ENCODE measurements around the gene LRRK1.

The LRRK1 gene

DNA sequence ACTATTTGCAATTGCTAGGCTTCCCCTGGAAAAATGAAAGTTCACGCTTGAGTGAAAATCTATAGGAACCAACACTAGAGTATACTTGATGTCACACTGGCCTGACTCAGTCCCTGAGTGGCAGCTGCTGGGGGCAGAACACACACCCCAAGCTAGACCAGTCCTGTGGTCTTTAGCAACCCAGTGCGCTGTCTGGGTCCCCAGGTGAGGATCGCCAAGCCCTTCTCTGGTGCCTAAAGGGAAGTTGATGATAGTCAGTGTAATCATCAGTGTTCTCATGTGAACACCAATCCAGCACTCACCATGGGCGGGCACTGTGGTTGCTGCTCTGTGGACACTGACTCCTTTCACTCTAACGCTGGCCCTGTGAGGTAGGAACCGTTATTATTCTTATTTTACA is 28.3 kb upstream of the LRRK1 start:
- DNase-seq (ENCODE audit: low spot score) = no peak

DNA sequence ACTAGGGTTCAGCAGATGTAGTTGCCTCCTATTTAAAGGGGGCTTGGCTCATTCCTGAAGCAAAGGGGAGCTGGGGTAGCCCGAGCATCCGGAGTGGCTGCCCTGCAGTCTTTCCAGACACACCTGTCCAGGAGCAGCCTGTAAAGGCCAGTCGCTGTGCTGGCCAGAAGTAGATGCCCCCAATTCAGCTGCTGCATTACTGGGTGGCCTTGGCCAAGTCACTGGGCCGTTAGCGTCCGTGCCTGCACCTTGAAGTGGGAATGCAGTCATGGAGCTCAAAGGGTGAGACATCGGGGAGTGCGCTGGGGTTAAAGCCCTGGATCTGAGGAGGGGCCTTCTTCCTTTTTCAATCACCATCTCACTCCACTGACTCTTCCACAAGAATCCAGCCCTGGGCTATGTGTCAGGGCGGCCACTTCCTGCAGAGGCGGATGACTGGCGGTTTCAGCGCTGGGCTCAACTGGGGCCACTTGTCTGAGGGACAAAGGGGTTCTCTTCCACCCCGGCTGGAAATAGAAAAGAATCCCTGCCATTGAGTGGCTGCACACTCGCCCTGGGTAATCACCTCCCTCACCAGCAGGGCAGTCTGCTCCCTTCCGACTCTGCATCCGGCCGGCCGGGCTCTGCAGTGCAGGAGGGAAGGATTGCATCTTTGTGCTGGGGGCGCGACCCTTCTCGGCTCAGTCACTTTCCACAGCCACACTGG is 27.7 kb upstream of the LRRK1 start:
- no peak for DNase-seq (ENCODE audit: low spot score)

DNA sequence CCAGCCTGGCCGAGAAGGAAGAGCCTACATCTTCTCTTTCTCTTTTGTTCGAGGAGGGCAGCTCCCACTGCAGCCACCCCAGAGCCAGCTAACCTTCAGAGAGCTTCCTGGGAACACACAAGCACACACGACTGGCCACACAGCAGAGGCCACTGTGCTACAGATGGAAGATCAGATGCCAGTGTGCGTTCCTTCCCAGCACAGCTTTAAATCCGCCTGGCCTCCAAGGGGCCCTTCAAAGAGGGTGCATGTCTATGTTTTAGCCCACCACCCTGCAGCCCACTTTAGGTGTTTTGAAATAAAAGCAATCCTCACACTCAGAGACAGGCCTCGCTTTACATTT is 27.2 kb upstream of the LRRK1 start:
- no peak for DNase-seq (ENCODE audit: low spot score)

DNA sequence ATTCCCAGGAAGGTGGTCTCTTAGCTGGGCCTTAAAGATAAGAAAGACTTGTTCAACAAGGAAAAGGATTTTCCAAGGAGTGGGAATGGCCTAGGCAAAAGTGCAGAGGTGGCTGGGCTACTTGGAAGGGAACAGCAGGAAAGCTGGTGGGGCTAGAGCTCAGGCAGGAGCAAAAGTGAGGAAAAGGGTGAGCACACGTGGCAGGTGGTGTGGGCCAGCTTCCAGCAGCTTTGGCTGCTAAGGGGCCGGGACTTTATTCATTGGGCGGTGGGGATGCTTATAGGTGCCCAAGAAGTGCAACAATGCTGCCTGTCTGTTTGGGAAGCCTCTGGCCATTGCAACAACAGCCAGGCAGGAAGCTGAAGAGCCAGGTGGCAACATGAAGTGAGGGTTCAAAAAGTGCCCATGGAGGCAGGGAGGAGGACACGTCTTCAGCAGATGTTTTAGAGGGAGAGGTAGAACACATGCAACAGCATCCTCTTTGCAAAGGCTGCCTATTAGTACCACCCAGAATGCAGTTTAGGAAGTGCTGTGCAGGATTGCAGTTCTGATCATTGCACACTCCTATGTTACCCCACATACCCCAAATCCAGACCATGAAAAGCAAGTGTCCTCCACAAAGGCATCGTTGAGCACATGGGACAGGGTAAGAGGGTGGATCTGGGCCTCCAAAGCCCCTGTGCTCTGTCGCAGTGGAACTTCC is 25.7 kb upstream of the LRRK1 start:
- DNase-seq (ENCODE audit: low spot score) = no peak

DNA sequence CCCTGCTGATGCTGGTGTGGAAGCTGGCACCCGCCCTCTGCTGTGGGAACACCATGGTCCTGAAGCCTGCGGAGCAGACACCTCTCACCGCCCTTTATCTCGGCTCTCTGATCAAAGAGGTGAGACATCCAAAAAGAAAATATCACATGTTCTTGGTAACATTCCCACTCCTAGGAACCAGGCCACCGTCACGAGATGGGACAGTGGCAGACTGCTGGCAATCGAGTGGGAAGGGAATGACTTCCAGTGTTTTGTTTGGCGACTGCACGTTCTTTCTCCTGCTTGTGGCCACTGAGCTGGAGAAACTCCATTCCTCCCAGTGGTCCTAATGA is 25.2 kb upstream of the LRRK1 start:
- no peak for DNase-seq (ENCODE audit: low spot score)

DNA sequence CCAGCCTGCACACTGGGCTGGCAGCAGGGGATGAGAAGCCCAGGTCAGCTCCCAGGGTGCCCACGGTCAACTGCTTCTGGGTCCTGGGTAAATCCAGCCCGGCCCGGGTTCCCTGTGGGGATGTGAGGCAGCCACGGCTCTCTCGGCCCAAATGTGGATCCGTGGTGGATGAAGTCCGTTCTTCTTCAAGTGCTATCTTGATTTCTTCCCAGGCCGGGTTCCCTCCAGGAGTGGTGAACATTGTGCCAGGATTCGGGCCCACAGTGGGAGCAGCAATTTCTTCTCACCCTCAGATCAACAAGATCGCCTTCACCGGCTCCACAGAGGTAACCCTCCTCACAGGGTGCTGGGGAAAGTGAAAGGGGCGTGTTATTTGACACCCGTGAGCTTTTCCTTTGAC is 23.4 kb upstream of the LRRK1 start:
- DNase-seq (ENCODE audit: low spot score) = no peak

DNA sequence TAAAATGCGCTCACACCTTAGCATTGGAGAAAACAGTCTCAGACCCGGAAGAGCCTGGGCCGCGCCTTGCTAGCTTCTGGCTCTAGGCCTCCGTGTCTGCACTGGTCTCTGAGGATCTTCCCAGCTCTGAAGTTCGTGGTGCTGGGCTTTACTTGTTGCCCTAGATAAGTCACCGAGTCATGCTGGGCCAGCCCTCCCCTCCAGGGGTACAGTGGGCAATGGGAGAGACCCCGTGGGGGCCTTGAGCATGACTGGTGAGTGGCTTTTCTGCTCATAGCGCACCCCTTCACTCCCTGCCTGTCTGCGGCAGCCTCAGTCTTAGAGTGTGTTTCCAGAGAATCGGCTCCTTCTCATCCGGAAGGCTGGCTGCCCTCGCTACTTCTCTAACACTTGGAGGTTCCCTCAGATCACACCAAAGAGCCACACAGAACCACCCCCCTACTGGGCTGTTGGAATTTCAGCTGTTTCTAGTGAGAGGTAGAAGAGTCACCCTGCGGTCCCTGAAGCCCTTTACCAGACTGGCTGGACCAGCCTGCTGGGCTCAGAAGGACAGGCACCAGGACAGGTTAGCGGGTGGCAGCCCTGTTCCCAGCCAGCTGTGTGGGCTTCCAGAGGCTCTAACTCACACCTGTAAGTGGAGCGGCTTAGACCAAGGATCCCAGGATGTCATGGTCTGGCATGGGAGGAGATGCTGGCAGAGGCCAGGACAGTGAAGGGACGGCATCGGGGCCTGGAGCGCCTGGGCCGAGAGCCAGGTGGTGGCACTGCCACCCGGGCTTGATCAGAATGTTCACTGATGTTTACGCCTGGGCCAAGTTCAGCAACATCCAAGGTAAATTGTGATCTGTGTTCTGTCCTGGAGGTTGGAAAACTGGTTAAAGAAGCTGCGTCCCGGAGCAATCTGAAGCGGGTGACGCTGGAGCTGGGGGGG is 21.7 kb upstream of the LRRK1 start:
- no peak for DNase-seq (ENCODE audit: low spot score)

DNA sequence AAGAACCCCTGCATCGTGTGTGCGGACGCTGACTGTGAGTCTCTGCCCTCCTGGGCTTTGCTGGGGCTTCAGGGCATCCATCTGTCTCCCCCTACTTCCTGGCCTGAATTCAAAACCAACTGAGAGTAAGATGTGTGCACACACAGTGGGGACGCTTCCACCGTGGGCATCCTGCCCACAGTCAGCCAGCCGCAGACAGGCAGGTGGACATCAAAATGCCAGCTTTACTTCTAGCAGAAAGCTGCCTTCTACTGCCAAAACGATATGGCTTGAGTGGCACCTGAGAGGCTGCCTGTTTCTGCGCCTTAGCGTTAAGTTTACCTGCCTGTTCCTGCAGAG is 21.0 kb upstream of the LRRK1 start:
- DNase-seq (ENCODE audit: low spot score) = no peak

DNA sequence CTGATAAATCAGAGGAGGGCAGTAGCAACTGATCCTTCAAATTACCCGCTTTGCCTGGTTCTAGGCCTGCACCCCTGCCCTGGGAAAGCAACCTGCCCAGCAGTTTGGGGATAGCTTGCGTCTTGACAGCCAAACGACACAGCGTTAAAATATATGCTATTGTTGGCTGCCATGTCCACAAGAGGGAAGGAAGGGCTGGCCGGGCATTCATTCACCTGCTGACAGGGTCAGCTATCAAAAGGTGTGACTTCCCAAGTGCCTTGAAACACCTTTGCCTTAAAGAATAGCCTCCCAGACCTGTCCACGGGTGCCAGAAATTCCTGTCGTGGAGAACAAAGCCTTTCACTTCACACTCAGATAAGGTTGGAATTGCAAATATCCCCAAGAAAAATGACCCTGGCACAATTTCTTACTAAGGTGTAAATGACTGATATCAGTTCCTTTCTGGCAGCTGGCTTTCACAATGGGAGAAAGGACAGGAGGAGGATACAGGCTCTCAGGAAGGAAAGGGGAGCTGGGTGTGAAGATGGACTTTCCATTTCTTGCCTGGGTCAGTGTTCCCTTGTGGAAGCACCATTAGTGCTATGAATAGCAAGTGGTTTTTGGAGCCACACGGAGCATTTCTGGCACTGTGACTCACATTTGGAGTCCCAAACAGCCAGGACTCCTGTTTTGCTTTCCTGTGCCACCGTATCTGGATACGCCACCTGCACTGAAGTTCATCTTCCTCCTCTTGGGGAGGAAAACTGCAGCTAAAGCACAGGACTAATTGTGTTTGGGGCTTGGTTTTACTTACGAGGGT is 20.3 kb upstream of the LRRK1 start:
- no peak for DNase-seq (ENCODE audit: low spot score)

DNA sequence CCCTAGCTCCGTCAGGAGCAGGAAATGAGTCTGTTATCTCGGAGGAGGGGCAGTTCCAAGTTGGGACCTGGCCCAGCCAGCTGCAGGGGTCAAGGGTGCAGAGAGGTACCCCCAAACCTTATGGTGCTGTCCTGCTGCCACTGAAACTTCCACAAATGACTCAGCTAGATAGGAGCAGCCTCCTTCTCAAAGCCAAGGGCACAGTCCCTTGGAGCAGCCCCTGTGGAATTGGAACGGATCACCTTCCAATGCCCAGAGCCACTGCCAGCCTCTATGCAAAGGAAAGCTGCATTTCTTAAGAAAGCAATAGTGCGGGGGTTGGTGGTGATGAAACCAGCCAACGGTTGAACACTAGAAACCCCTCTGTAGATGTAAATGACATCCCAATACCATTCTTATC is 19.6 kb upstream of the LRRK1 start:
- DNase-seq (ENCODE audit: low spot score) = no peak

DNA sequence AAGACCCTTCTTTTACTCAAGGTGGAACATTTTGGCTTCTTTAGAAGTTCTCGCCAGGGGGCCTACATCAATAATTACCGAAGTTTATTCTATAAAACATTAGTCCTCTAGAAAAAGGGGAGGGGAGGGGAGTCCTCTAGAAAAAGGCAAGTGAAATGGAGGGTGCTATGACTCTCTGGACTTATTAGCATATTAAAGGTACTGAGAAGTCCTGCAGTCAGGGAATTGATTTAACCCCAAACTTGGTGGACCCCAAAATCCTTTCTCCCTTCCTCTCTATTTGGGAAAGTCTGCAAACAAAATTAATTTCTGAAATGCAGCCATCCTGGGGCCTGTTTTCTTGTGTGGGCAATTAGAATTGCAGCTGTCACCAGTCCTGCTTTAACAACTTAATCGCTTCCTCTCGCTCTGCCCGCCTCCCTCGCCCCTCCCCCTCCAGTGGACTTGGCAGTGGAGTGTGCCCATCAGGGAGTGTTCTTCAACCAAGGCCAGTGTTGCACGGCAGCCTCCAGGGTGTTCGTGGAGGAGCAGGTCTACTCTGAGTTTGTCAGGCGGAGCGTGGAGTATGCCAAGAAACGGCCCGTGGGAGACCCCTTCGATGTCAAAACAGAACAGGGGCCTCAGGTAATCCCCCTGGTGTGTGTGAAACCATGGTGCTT is 18.9 kb upstream of the LRRK1 start:
- no peak for DNase-seq (ENCODE audit: low spot score)

DNA sequence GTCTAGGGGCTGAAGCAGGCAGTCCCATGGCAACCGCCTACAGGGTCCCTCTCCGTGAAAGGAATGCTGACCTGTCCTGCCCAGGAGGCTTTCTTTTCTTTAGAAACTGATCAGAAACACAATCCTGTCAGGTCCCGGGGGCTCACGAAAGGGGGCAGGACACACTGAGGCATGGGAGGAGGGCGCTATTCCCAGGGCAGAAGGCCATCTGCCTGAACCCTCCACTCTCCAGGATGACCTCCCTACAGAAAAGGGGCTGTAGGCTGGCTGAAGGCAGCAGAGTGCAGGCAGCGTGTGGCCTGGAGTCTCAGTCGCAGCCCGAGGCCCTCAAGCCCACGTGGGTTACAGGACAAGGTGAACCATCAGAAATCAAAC is 18.4 kb upstream of the LRRK1 start:
- no peak for DNase-seq (ENCODE audit: low spot score)

DNA sequence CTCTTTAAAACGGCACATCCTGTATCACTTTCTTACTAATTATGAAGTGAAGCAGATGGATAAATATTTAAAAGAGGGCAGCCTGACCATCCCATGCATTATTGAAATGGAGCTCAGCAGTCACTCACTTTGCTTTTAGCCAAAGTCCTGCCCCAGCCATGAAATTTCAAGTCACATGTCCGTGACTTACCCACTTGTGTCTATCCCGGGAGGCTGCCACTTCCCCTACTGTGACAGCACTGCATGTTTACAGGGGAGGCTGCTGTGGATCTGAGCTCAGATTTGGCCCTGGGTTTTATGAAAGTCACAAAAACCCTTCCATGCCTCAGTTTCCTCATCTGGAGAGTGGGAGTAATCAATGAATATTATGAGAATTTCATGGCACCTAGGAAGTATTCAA is 17.9 kb upstream of the LRRK1 start:
- no peak for DNase-seq (ENCODE audit: low spot score)

DNA sequence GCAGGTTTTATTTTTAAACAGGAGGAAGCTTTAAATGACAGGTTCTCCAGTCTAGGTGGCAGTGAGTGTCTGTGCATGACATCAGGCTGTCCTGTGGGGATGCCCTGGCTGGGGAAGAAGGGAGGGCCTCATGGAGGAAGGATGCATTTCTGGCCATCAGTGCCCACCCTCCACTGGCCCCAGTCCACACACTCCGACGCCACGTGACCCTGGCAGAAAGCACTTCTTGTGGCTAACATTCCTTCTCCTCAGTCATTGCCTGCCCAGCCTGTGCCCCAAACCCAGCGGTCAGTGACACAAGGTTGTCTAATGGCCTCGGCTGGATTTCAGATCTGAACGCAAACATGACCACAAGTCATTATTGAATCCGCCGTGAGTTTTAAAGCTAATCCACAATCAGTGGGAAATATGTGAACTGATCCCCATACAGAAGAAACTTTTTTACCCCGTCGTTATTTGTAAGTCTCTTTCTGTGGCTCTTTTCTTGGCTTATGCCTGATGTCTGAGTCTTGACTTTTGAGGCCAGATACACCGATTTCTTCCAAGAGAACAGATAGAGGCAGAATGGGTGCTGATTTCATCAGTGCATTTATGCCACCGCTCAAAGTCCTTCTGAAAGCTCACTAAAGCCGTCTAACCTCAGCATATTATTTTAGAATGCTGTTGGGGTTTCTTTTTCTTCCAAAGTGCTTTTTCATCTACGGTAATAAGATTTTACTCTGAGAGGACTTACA is 17.3 kb upstream of the LRRK1 start:
- peak; percentile 23 for DNase-seq (ENCODE audit: low spot score)

DNA sequence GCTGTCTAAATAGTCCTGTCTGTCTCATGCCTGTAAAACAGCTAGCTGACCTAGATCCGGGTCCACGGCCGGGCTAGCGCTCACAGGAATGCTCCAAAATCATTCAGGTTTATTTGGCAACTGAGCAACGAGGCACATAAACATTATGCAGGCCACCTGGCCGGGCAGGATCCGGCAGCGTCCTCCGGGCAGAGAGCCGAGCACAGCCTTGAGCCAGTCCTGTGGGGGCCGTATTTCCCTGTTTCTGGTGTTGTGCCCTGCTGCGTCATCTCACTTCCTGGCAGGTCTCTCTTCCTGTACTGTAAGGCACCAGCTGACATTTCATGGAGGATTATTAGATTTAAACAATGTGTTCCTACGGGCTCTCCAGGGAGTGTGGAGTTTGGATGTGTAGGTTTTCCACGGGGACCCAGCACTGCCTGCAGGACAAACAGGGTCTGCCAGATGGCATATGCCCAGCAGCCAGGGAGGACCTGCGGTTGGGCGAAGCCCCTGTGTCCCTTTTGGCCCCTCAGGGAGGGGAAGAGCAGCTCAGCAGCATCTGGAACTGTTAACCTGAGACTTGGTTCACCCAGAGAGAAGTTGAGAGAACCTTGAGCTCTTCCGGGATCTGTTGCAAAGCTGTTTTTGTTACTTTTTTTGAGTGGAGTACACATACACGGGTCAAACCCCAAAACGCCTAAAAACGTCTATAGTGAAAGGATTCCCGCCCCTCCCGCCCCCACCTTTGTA is 16.6 kb upstream of the LRRK1 start:
- DNase-seq (ENCODE audit: low spot score) = peak; percentile 89

DNA sequence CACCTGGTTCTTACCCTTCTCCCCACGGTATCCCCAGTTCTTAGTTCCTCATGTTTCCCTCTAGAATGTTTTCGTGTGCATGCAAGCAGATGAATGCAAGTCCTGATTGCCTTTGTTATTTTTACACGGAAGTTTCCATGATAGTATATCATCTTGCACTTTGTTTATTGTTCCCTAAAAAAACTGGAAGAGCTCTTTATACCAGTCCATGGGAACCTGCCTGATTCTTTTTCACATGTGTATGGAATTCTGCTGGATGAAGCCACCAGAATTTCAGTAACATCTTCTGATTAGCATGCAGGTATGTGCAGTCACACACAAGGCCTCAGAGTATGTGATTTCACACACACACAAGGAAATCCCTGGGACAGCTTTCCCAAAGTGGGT is 16.0 kb upstream of the LRRK1 start:
- DNase-seq (ENCODE audit: low spot score) = no peak

DNA sequence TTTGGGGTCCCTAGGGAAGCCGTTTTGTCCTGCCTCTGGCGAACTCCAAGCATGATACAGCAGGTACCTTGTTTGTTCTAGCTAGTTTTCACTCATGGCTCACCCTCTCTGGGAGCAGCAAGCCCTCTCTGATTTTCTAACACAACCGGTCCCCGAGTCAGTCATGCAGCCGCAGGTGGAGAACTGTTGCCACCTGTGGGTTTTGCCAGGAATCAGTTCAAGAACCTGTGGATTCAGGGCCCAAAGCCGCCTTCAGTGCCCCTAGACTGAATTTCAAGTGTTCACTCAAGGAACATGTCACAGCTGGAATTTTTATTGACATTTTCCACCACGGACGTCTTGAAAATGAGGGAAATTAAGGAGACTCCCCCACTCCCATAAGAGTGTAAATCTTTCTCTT is 13.3 kb upstream of the LRRK1 start:
- DNase-seq (ENCODE audit: low spot score) = no peak

DNA sequence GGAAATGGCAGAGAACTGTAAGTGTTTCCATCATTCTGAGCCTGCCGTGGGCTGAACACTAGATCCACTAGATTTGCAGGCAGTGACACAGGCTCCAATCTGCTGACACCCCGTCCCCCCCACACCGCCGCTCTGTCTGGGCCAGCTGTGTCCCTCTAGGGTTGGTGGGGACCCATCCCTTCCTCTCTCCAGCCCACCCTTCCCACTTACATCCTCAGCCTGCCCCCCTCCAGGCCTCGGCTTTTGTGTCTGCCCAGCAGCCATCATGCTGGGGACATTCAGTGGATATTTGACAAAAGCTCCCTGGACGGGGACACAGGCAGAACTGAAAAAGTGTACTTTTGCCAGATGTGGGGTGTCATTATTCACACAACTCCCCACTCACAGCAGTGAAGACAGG is 10.7 kb upstream of the LRRK1 start:
- no peak for DNase-seq (ENCODE audit: low spot score)

DNA sequence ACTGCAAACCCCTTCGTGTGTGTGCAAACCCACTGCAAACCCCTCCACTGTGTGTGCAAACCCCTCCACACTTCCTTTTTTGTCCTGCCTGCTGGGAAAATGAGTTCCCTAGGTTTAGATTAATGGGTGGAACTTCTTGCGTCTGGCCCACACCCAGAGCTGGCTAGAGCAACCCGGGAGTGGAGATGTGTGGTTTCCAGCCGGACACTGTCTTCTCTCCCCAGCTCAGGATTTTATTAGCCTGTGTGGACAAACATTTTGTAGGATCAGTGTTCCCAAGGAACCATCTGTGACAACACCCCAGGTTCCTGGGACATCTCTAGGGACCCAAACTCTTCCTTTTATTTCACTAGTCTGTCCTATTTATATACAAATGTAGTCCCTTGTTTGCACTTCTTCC is 9.6 kb upstream of the LRRK1 start:
- DNase-seq (ENCODE audit: low spot score) = no peak
